HUES48 (cell line): ENCODE measurements around the gene LDAH.

ENCODE experiments used
- H3K27ac ChIP-seq: one replicate; pipeline ENCODE4 v1.7.0; 2013; ENCODE audit warnings: low read depth, low read length, inconsistent platforms
- H3K27me3 ChIP-seq: 2 replicates; pipeline ENCODE4 v1.6.1; 2013; ENCODE audit warnings: mild to moderate bottlenecking, low read length; ENCODE audit not compliant: control insufficient read depth, insufficient read depth
- H3K36me3 ChIP-seq: 2 replicates; pipeline ENCODE4 v1.6.1; 2013; ENCODE audit warnings: low read length; ENCODE audit not compliant: control insufficient read depth, insufficient read depth
- H3K4me1 ChIP-seq: 2 replicates; pipeline ENCODE4 v1.6.1; 2013; ENCODE audit warnings: mild to moderate bottlenecking, low read length; ENCODE audit not compliant: control insufficient read depth, insufficient read depth
- H3K4me3 ChIP-seq: 2 replicates; pipeline ENCODE4 v1.5.1; 2013; ENCODE audit warnings: mild to moderate bottlenecking, low read depth, low read length
- H3K9ac ChIP-seq: 2 replicates; pipeline ENCODE4 v1.6.1; 2013; ENCODE audit warnings: mild to moderate bottlenecking, low read depth, low read length, moderate library complexity
- H3K9me3 ChIP-seq: 2 replicates; pipeline ENCODE4 v1.6.1; 2013; ENCODE audit warnings: low read length; ENCODE audit not compliant: control insufficient read depth, insufficient read depth

Gene LDAH

GRCh38 chr2:20781656-20782265, 41.1 kb downstream of the LDAH start:
- no peak overlapping the region for H3K9ac ChIP-seq
- H3K36me3 ChIP-seq: no peaks in the 10 kb centered on the region
- no peak overlapping the region for H3K27ac ChIP-seq
- H3K9me3 ChIP-seq: no peaks in the 10 kb centered on the region
- H3K27me3 ChIP-seq: no peaks in the 10 kb centered on the region
- no peak overlapping the region for H3K4me3 ChIP-seq
- no peaks in the 10 kb centered on the region for H3K4me1 ChIP-seq

- no peaks in the 10 kb centered on the region for H3K27me3 ChIP-seq
- peaks cover 14% of the 10 kb centered on the region; the same call in 1 of the 2 replicates for H3K36me3 ChIP-seq
- H3K4me3 ChIP-seq: no peak overlapping the region
- no peak overlapping the region for H3K9ac ChIP-seq
- H3K9me3 ChIP-seq: no peaks in the 10 kb centered on the region
- no peak overlapping the region for H3K27ac ChIP-seq
- H3K4me1 ChIP-seq: no peaks in the 10 kb centered on the region
These were observed 51.6 kb downstream of the LDAH start for GRCh38 chr2:20771299-20771698.

- Histone ChIP-seq H3K36me3 (0 out of 2 replicates have a peak, but pooled peaks cover 2% of the 10 kb centered on the region), H3K27ac (no peak overlapping the region), H3K9me3 (no peaks in the 10 kb centered on the region), H3K27me3 (no peaks in the 10 kb centered on the region), H3K4me1 (0 out of 2 replicates have a peak, but pooled peaks cover 4% of the 10 kb centered on the region), H3K9ac (no peak overlapping the region), H3K4me3 (no peak overlapping the region)
These were observed 55.9 kb downstream of the LDAH start for GRCh38 chr2:20766798-20767644.

- Histone ChIP-seq H3K9me3 (no peaks in the 10 kb centered on the region), H3K4me1 (0 out of 2 replicates have a peak, but pooled peaks cover 4% of the 10 kb centered on the region), H3K36me3 (0 out of 2 replicates have a peak, but pooled peaks cover 2% of the 10 kb centered on the region), H3K4me3 (no peak overlapping the region), H3K27me3 (no peaks in the 10 kb centered on the region), H3K27ac (no peak overlapping the region), H3K9ac (no peak overlapping the region)
These were observed 56.7 kb downstream of the LDAH start for GRCh38 chr2:20766213-20766612.

- Histone ChIP-seq H3K36me3 (0 out of 2 replicates have a peak, but pooled peaks cover 2% of the 10 kb centered on the region), H3K4me3 (no peak overlapping the region), H3K4me1 (0 out of 2 replicates have a peak, but pooled peaks cover 4% of the 10 kb centered on the region), H3K9ac (no peak overlapping the region), H3K9me3 (peaks cover 3% of the 10 kb centered on the region; the same call in 1 of the 2 replicates), H3K27ac (no peak overlapping the region), H3K27me3 (no peaks in the 10 kb centered on the region)
These were observed 59.8 kb downstream of the LDAH start for GRCh38 chr2:20762945-20763683.

- Histone ChIP-seq H3K27ac (no peak overlapping the region), H3K9me3 (peaks cover 7% of the 10 kb centered on the region; the same call in 1 of the 2 replicates), H3K4me1 (0 out of 2 replicates have a peak, but pooled peaks cover 4% of the 10 kb centered on the region), H3K4me3 (no peak overlapping the region), H3K27me3 (no peaks in the 10 kb centered on the region), H3K36me3 (no peaks in the 10 kb centered on the region), H3K9ac (no peak overlapping the region)
These were observed 63.4 kb downstream of the LDAH start for GRCh38 chr2:20759487-20759886.

- Histone ChIP-seq H3K4me3 (no peak overlapping the region), H3K9me3 (peaks cover 7% of the 10 kb centered on the region; the same call in 1 of the 2 replicates), H3K27me3 (no peaks in the 10 kb centered on the region), H3K27ac (no peak overlapping the region), H3K36me3 (no peaks in the 10 kb centered on the region), H3K4me1 (0 out of 2 replicates have a peak, but pooled peaks cover 4% of the 10 kb centered on the region), H3K9ac (no peak overlapping the region)
These were observed 63.9 kb downstream of the LDAH start for GRCh38 chr2:20758997-20759396.

GRCh38 chr2:20757405-20758090, 65.4 kb downstream of the LDAH start:
- no peak overlapping the region for H3K4me3 ChIP-seq
- H3K27me3 ChIP-seq: no peaks in the 10 kb centered on the region
- H3K9ac ChIP-seq: no peak overlapping the region
- no peaks in the 10 kb centered on the region for H3K36me3 ChIP-seq
- no peaks in the 10 kb centered on the region for H3K4me1 ChIP-seq
- H3K9me3 ChIP-seq: peaks cover 7% of the 10 kb centered on the region; the same call in 1 of the 2 replicates
- H3K27ac ChIP-seq: no peak overlapping the region

- no peaks in the 10 kb centered on the region for H3K27me3 ChIP-seq
These were observed 67.6 kb downstream of the LDAH start for GRCh38 chr2:20755132-20755800.

GRCh38 chr2:20752293-20752692, 70.6 kb downstream of the LDAH start:
- no peaks in the 10 kb centered on the region for H3K4me1 ChIP-seq
- H3K27ac ChIP-seq: no peak overlapping the region
- no peaks in the 10 kb centered on the region for H3K36me3 ChIP-seq
- no peaks in the 10 kb centered on the region for H3K9me3 ChIP-seq
- no peak overlapping the region for H3K4me3 ChIP-seq
- H3K9ac ChIP-seq: no peak overlapping the region
- H3K27me3 ChIP-seq: no peaks in the 10 kb centered on the region

More at GRCh38 chr2:20755132-20755800, 67.6 kb downstream of the LDAH start:
- no peaks in the 10 kb centered on the region for H3K36me3 ChIP-seq
- no peak overlapping the region for H3K27ac ChIP-seq
- H3K4me1 ChIP-seq: no peaks in the 10 kb centered on the region
- H3K9ac ChIP-seq: no peak overlapping the region
- no peak overlapping the region for H3K4me3 ChIP-seq
- H3K9me3 ChIP-seq: 0 out of 2 replicates have a peak, but pooled peaks cover 3% of the 10 kb centered on the region
